ENCODE measurements around the gene TBCK. TPM values are rescaled to one million over a fixed set of nuclear protein-coding genes. Genes with fewer than 3 reads are reported as not detected.

The TBCK gene
- total RNA-seq, 4 donors from 2014 or later: 15.6 to 29.9 (median 21.8) TPM

- H3K4me3 ChIP-seq (ENCODE audit: low read depth, poor library complexity, severe bottlenecking): no peak overlapping the region
- no peak for DNase-seq (ENCODE audit: low spot score in 2 of 2)
- TF ChIP-seq POLR2A (IDR thresholded peaks at IDR 0.05): no peak
- TF ChIP-seq, protein P1, sequence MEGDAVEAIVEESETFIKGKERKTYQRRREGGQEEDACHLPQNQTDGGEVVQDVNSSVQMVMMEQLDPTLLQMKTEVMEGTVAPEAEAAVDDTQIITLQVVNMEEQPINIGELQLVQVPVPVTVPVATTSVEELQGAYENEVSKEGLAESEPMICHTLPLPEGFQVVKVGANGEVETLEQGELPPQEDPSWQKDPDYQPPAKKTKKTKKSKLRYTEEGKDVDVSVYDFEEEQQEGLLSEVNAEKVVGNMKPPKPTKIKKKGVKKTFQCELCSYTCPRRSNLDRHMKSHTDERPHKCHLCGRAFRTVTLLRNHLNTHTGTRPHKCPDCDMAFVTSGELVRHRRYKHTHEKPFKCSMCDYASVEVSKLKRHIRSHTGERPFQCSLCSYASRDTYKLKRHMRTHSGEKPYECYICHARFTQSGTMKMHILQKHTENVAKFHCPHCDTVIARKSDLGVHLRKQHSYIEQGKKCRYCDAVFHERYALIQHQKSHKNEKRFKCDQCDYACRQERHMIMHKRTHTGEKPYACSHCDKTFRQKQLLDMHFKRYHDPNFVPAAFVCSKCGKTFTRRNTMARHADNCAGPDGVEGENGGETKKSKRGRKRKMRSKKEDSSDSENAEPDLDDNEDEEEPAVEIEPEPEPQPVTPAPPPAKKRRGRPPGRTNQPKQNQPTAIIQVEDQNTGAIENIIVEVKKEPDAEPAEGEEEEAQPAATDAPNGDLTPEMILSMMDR (IDR thresholded peaks at IDR 0.05): no peak
- WGBS, 2 donors: 64 to 68% methylated on average over 2 of the region's 2 CpGs
- intact Hi-C loops (cut with DNase I; ENCODE audit: low total_unique reads): no loop called here
Observed at GRCh38 chr4:106273831-106274230, 42.2 kb downstream of the TBCK start.

GRCh38 chr4:106270736-106271135 lies 45.3 kb downstream of the TBCK start:
- H3K4me3 ChIP-seq (ENCODE audit: low read depth, poor library complexity, severe bottlenecking): no peak overlapping the region
- no peak for DNase-seq (ENCODE audit: low spot score in 2 of 2)
- TF ChIP-seq POLR2A (IDR thresholded peaks at IDR 0.05): no peak
- TF ChIP-seq, protein P1 (IDR thresholded peaks at IDR 0.05): no peak
- 74 to 77% methylated on average over 1 of the region's 1 CpG for WGBS, 2 donors
- intact Hi-C loops (cut with DNase I; ENCODE audit: low total_unique reads): no loop called here

DNA sequence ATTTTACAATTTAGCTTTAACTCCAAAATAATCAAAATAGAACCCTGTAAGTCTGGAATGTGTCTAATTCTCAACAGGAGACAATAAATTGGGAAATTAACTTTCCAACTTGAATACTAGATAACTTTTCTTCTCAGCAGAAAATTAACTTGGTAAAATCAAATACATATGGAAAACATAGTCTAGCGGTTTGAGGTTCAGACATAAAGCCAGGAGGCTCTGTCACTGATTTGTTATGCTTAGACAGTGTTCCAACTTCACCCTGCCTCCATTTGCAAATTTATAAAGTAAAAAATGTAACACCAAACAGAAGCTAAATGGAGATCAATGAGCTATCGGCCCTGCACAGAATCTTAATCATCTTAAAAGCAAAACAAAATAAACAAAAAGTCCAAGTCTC lies 46.3 kb downstream of the TBCK start:
- H3K4me3 ChIP-seq (ENCODE audit: low read depth, poor library complexity, severe bottlenecking): no peak overlapping the region
- DNase-seq (ENCODE audit: low spot score in 2 of 2): no peak
- 77 to 84% methylated on average over 2 of the region's 2 CpGs for whole genome bisulfite sequencing, 2 donors
- TF ChIP-seq, protein P1 (IDR thresholded peaks at IDR 0.05): no peak
- TF ChIP-seq POLR2A (IDR thresholded peaks at IDR 0.05): no peak
- intact Hi-C loops (cut with DNase I; ENCODE audit: low total_unique reads): no loop called here

GRCh38 chr4:106268786-106269185 lies 47.2 kb downstream of the TBCK start:
- no peak for TF ChIP-seq POLR2A (IDR thresholded peaks at IDR 0.05)
- TF ChIP-seq, protein P1 (IDR thresholded peaks at IDR 0.05): no peak
- DNase-seq (ENCODE audit: low spot score in 2 of 2): no peak
- no peak overlapping the region for H3K4me3 ChIP-seq (ENCODE audit: low read depth, poor library complexity, severe bottlenecking)
- intact Hi-C loops (cut with DNase I; ENCODE audit: low total_unique reads): no loop called here

DNA sequence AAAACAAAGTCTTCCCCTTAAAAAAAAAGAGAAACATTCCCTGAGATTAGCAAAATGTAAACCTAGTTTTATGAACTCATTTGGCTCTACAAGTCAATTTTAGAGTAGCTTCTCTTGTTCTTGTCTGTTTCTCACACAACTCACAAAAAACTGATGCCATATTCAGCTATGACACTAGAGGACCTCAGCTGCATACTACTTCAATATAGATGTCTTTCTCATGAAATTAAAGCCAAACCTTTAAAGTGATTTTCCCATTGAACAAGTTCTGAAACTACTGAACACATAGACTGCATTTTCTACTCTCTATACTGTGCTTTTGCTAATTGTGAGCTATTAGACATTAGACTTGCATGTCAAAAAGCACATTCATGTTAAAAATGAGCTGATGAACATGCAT lies 49.8 kb downstream of the TBCK start:
- DNase-seq (ENCODE audit: low spot score in 2 of 2): no peak
- intact Hi-C loops (cut with DNase I; ENCODE audit: low total_unique reads): no loop called here
- no peak overlapping the region for H3K4me3 ChIP-seq (ENCODE audit: low read depth, poor library complexity, severe bottlenecking)
- TF ChIP-seq POLR2A (IDR thresholded peaks at IDR 0.05): no peak
- TF ChIP-seq, protein P1 (IDR thresholded peaks at IDR 0.05): no peak

DNA sequence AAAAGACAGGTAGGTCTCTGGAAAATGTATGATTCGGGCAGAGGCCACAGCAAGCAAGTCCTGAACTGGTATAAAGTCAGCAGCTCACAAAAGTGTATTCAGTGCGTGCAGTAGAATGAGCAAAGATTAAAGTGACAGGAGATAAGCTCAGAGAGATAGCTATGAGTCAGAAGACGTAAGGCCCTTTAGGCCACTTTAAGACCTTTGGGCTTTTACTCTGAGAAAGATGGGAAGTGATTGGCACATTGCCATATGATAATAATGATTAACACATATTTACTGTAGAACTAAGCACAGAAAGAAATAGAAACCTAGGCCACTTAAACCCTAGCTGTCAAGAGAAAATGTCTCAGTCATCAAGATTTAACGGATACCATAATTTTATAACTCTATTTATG lies 51.7 kb downstream of the TBCK start:
- TF ChIP-seq POLR2A (IDR thresholded peaks at IDR 0.05): no peak
- TF ChIP-seq, protein P1 (IDR thresholded peaks at IDR 0.05): no peak
- 60 to 61% methylated on average over 4 of the region's 4 CpGs for WGBS, 2 donors
- H3K4me3 ChIP-seq (ENCODE audit: low read depth, poor library complexity, severe bottlenecking): no peak overlapping the region
- intact Hi-C loops (cut with DNase I; ENCODE audit: low total_unique reads): no loop called here
- no peak for DNase-seq (ENCODE audit: low spot score in 2 of 2)

Measured in lower leg skin (tissue), 4 donors.